ENCODE results near the gene OVCH1.

OVCH1 gene

GRCh38 chr12:29402437-29402836 is 95.0 kb downstream of the OVCH1 start:
- ATAC-seq = no peak
- TF ChIP-seq CSDC2 (CRISPR knock-in tag; IDR thresholded peaks at IDR 0.05) = no peak
- TF ChIP-seq TCF4 (CRISPR knock-in tag; IDR thresholded peaks at IDR 0.05; ENCODE audit: borderline replicate concordance) = no peak
- no peak for TF ChIP-seq PPARA (CRISPR knock-in tag; IDR thresholded peaks at IDR 0.05; ENCODE audit: borderline replicate concordance)
- TF ChIP-seq RARB (CRISPR knock-in tag; IDR thresholded peaks at IDR 0.05) = no peak
- TF ChIP-seq ZNF70 (CRISPR knock-in tag; IDR thresholded peaks at IDR 0.05) = no peak
- TF ChIP-seq ZNF8 (CRISPR knock-in tag; IDR thresholded peaks at IDR 0.05) = no peak
- no peak for TF ChIP-seq ISL1 (CRISPR knock-in tag; IDR thresholded peaks at IDR 0.05)
- TF ChIP-seq TSHZ2 (CRISPR knock-in tag; IDR thresholded peaks at IDR 0.05) = no peak
- TF ChIP-seq GLIS3 (CRISPR knock-in tag; IDR thresholded peaks at IDR 0.05) = no peak
- no peak for TF ChIP-seq CSRNP3 (CRISPR knock-in tag; IDR thresholded peaks at IDR 0.05)
- no peak for TF ChIP-seq TOX (CRISPR knock-in tag; IDR thresholded peaks at IDR 0.05; ENCODE audit: borderline replicate concordance)

- ATAC-seq = no peak
These were observed 99.0 kb downstream of the OVCH1 start for GRCh38 chr12:29398495-29398894.

More at GRCh38 chr12:29398495-29398894, 99.0 kb downstream of the OVCH1 start:
- TF ChIP-seq ESRRG (CRISPR knock-in tag; IDR thresholded peaks at IDR 0.05) (no peak), CSRNP3 (CRISPR knock-in tag; IDR thresholded peaks at IDR 0.05) (no peak), TOX (CRISPR knock-in tag; IDR thresholded peaks at IDR 0.05; ENCODE audit: borderline replicate concordance) (no peak), PPARA (CRISPR knock-in tag; IDR thresholded peaks at IDR 0.05; ENCODE audit: borderline replicate concordance) (no peak), ZFP3 (CRISPR knock-in tag; IDR thresholded peaks at IDR 0.05) (no peak), POU6F1 (CRISPR knock-in tag; IDR thresholded peaks at IDR 0.05; ENCODE audit: borderline replicate concordance, low read depth) (no peak), ISL1 (CRISPR knock-in tag; IDR thresholded peaks at IDR 0.05) (no peak), CREB5 (CRISPR knock-in tag; IDR thresholded peaks at IDR 0.05; ENCODE audit: low read depth) (no peak), TSHZ2 (CRISPR knock-in tag; IDR thresholded peaks at IDR 0.05) (no peak), CSDC2 (CRISPR knock-in tag; IDR thresholded peaks at IDR 0.05) (no peak), ZNF70 (CRISPR knock-in tag; IDR thresholded peaks at IDR 0.05) (no peak), PATZ1 (CRISPR knock-in tag; IDR thresholded peaks at IDR 0.05; ENCODE audit: borderline replicate concordance) (no peak), ZNF8 (CRISPR knock-in tag; IDR thresholded peaks at IDR 0.05) (no peak), OSR1 (CRISPR knock-in tag; IDR thresholded peaks at IDR 0.05) (no peak), ZFP30 (CRISPR knock-in tag; IDR thresholded peaks at IDR 0.05) (no peak), RARB (CRISPR knock-in tag; IDR thresholded peaks at IDR 0.05) (no peak), ZNF565 (CRISPR knock-in tag; conservative IDR thresholded peaks at IDR 0.05; ENCODE audit: low read depth) (no peak), SNAI2 (CRISPR knock-in tag; IDR thresholded peaks at IDR 0.05) (no peak), BACH2 (CRISPR knock-in tag; IDR thresholded peaks at IDR 0.05; ENCODE audit: borderline replicate concordance) (no peak), ZC3H10 (CRISPR knock-in tag; IDR thresholded peaks at IDR 0.05) (no peak)
